Measurements from ENCODE around the gene HTATIP2. TPM values are rescaled to one million over a fixed set of nuclear protein-coding genes. Genes with fewer than 3 reads are reported as not detected.

Gene HTATIP2
- total and polyA plus RNA-seq, 9 of the 15 experiments (the other 6 are each of a cell fraction or from before 2014, with no cell fraction given) = 48.3 to 90.9 (median 64.4) TPM

GRCh38 chr11:20415432-20415831 is 51.9 kb downstream of the HTATIP2 start (continued):
- TF ChIP-seq PHF8 (IDR thresholded peaks at IDR 0.05; ENCODE audit: borderline replicate concordance, low read length) = no peak

- Histone ChIP-seq H3K4me1 (replicated peaks in 1 of 2; ENCODE audit: control insufficient read depth in 2 of 2, insufficient read depth in 2 of 2, low read length in 2 of 2) (peaks cover 0 to 3% of the 10 kb centered on the region in 2 experiments; a peak in 3 of 5 replicates), H3K9ac (ENCODE audit: insufficient read depth in 1 of 2, low read depth in 2 of 2, low read length in 2 of 2) (no peak overlapping the region), H4K20me1 (replicated peaks; ENCODE audit: control insufficient read depth, insufficient read depth, low read length) (no peaks in the 10 kb centered on the region), H3K27me3 (ENCODE audit: control insufficient read depth in 2 of 2, insufficient read depth in 2 of 2, low read length in 2 of 2) (no peaks in the 10 kb centered on the region), H3K4me2 (ENCODE audit: insufficient read depth, low read length) (no peak overlapping the region), H3K4me3 (no peak overlapping the region), H3K9me1 (ENCODE audit: control insufficient read depth, insufficient read depth, low read length) (no peaks in the 10 kb centered on the region), H3K27ac (ENCODE audit: extremely low read depth, low read depth, low read length) (no peak overlapping the region), H3K9me3 (replicated peaks; ENCODE audit: control insufficient read depth, insufficient read depth, low read depth, low read length) (no peaks in the 10 kb centered on the region), H3K36me3 (ENCODE audit: control insufficient read depth, insufficient read depth, low read length) (peaks cover 84% of the 10 kb centered on the region), H3K79me2 (ENCODE audit: control insufficient read depth, insufficient read depth, low read length) (no peaks in the 10 kb centered on the region), H2AFZ (ENCODE audit: low read depth, low read length) (no peak overlapping the region)
- intact Hi-C loops (cut with micrococcal nuclease) = no loop called here
- TF ChIP-seq, protein P1, sequence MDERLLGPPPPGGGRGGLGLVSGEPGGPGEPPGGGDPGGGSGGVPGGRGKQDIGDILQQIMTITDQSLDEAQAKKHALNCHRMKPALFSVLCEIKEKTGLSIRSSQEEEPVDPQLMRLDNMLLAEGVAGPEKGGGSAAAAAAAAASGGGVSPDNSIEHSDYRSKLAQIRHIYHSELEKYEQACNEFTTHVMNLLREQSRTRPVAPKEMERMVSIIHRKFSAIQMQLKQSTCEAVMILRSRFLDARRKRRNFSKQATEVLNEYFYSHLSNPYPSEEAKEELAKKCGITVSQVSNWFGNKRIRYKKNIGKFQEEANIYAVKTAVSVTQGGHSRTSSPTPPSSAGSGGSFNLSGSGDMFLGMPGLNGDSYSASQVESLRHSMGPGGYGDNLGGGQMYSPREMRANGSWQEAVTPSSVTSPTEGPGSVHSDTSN (CRISPR knock-in tag; IDR thresholded peaks at IDR 0.05; ENCODE audit: low read depth) = no peak
- TF ChIP-seq, protein P1 (tag; conservative IDR thresholded peaks at IDR 0.05; ENCODE audit: low read depth) = peak; percentile 49; the same call in 1 of the 2 replicates
- TF ChIP-seq MEIS2 (IDR thresholded peaks at IDR 0.05; ENCODE audit: partially characterized antibody) (peak; percentile 64), TAF1 (IDR thresholded peaks at IDR 0.05; ENCODE audit: control insufficient read depth, extremely low read depth, insufficient read depth, low read length, severe bottlenecking) (no peak)
- BruUV-seq (replicated peaks) = no TSS peak
- CTCF ChIA-PET (ENCODE audit: low intra/inter-chr PET ratio) = no interaction called here
- no peak; the same call in 2 of the 3 replicates for ATAC-seq
- FAIRE-seq = no peak
- in situ Hi-C loops (cut with MboI) = no loop called here
- WGBS (ENCODE audit: insufficient coverage, low coverage, missing lambda C conversion rate) = 20% methylated on average over 2 of the region's 2 CpGs
- DNase-seq (ENCODE audit: extremely low read depth in 1 of 4, low spot score in 3 of 4) = no peak
- POLR2A ChIA-PET = no interaction called here
These were observed 54.3 kb downstream of the HTATIP2 start for GRCh38 chr11:20417771-20418170.

Data from K562 (cell line).